Heart left ventricle (tissue), 13 donors: ENCODE measurements around the gene SEPTIN5.

Experiments used
- CTCF ChIP-seq, 12 donors: fragments of 200-600 bp; sonication (generic) in 4 of 12; IDR thresholded peaks; one replicate each; pipeline versions ENCODE4 v1.5.0 to v1.8.0; 2018 to 2022; ENCODE audit warnings: antibody characterized with exemption in 12 of 12, mild to moderate bottlenecking in 5 of 12
- POLR2A ChIP-seq, 2 donors: fragments of 450-650 bp; IDR thresholded peaks; one replicate each; pipeline ENCODE4 v1.6.1; 2017; ENCODE audit warnings: antibody characterized with exemption in 2 of 2, mild to moderate bottlenecking in 2 of 2, moderate library complexity in 2 of 2
- donor health status: ischemic (EF 13 %, LVEDD 7.1; RV severe dilation, severe dysfunction).
- donor health status: DM: no; HTN: yes; CAD: no.
- donor health status: DM: no; HTN: no; CAD: no.
- donor health status: ischemic (EF 25% LVEDD 6.9; RV normal size, moderate dysfunction).
- donor health status: ischemic (EF 25% LVEDD 5.7; RV mildly dilated, moderate dysfunction).
- donor health status: ischemic (EF 35%, LVEDD 5.7; RV mildly dilated, moderate dysfunction).
- donor health status: nonischemic (EF 11% LVEDD 7.7; RV severe dilation, severe dysfunction).
- donor health status: DM: yes; HTN: yes; CAD: no.
- donor health status: PGD.
- donor health status: ischemic (EF 29% LVEDD 5.4; RV normal size, mild dysfunction).
- donor health status: nonischemic (EF 23%, LVEDD 6.1; RV moderate dilation, normal function).

DNA sequence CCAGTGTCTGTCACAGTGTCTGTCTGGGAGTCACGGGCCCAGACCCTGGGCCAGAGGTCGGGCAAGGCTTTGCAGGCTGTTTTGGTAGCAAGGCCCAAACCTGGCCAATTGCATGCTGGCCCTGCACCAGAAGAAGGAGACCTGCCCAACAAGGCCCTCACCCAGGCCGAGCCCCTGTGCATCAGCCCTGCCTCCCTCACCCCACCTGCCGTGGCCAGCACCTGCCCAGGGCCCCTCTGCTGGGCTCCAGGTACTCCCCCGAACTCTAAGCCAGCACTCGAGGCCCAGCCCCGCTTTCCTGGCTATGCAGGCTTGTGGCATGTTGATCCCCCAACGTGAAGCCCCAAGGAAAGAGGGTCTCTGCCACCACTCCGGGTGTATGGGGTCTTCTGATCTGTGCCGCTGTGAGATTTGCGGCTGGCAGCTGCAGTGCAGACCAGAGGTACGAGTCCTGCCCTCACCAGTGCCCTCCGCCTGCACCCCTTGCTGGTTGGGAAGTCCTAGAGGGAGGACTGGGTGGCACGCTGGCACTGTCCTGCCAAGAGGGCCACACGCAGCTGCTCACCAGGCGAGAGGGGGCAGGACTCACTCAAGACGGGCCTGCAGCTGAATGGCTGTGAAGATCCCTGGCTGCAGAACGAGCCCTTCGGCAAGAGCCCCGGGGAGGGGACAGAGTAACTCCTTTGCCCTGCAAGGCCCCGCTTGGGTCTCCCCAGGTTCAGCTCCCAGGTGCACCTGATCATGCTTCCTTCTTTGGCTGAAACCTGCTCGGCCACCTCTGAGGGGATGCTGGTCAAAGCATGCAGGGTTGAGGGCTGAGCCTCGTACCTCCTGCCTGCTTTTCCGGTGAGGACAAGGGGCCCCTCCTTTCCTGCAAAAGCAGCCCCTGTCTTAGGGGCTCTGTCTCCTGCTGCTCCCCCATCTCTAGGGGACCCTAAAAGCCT, 6.7 kb upstream of the SEPTIN5 start:
- no peak for TF ChIP-seq CTCF (IDR thresholded peaks at IDR 0.05)
- no peak for TF ChIP-seq POLR2A (IDR thresholded peaks at IDR 0.05)
